ENCODE results near the gene KIF1B. TPM values are rescaled to one million over a fixed set of nuclear protein-coding genes. Genes with fewer than 3 reads are reported as not detected.
A peak's percentile ranks its signal among the peaks of the same experiment; 100 is the strongest.

Gene KIF1B
- total RNA-seq, 1 experiment from 2014 or later = 70.1 TPM

DNA sequence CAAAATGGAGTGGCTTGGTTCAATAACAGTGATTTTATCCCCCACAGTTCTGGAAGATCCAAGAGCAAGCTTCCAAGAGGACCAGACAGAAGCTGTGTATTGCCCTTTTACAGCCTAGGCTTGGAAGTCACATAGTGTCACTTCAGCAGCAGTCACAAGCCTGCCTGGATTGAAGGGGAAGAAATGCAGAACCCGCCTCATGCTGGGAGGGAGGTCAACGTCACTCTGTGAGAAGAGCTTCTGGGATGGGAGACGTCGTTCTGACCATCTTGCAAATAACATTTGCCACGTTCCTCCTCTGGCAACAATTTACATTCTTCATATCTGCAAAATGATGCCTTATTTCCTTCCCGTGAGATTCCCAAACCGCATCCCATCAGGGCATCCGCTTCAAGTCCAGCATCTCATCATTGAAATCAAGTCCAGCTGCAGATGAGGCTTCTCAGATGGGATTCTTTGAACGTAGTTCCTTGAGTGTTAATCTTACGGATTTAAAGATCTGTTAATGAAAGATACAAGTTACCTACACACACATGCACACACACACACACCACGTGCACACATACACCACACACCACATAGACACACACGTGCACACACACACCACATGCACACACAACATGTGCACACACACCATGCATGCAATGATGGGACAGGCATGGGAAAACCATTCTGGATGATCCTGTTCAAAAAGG, 23.9 kb upstream of the KIF1B start:
- Mint-ChIP-seq H3K4me1 (no peaks in the 10 kb centered on the region), H3K36me3 (peaks cover 3% of the 10 kb centered on the region; the same call in 1 of the 2 replicates), H3K27ac (no peak overlapping the region), H3K27me3 (ENCODE audit: low read depth) (no peaks in the 10 kb centered on the region), H3K4me3 (no peak overlapping the region), H3K9me3 (peaks cover 8% of the 10 kb centered on the region)
- ATAC-seq (no peak), DNase-seq (ENCODE audit: low spot score) (no peak)
- TF ChIP-seq CREM (CRISPR knock-in tag; IDR thresholded peaks at IDR 0.05) = no peak
- TF ChIP-seq TCF7 (CRISPR knock-in tag; IDR thresholded peaks at IDR 0.05; ENCODE audit: low read depth) = no peak
- TF ChIP-seq, protein P1, sequence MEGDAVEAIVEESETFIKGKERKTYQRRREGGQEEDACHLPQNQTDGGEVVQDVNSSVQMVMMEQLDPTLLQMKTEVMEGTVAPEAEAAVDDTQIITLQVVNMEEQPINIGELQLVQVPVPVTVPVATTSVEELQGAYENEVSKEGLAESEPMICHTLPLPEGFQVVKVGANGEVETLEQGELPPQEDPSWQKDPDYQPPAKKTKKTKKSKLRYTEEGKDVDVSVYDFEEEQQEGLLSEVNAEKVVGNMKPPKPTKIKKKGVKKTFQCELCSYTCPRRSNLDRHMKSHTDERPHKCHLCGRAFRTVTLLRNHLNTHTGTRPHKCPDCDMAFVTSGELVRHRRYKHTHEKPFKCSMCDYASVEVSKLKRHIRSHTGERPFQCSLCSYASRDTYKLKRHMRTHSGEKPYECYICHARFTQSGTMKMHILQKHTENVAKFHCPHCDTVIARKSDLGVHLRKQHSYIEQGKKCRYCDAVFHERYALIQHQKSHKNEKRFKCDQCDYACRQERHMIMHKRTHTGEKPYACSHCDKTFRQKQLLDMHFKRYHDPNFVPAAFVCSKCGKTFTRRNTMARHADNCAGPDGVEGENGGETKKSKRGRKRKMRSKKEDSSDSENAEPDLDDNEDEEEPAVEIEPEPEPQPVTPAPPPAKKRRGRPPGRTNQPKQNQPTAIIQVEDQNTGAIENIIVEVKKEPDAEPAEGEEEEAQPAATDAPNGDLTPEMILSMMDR (IDR thresholded peaks at IDR 0.05) = no peak
- ChIA-PET CTCF (interaction anchor here (1.3 kb wide), 1 partner anchor 23 kb away, joined by 7 read pairs; the partner anchor contains the start of gene KIF1B), POLR2A (no interaction called here)

DNA sequence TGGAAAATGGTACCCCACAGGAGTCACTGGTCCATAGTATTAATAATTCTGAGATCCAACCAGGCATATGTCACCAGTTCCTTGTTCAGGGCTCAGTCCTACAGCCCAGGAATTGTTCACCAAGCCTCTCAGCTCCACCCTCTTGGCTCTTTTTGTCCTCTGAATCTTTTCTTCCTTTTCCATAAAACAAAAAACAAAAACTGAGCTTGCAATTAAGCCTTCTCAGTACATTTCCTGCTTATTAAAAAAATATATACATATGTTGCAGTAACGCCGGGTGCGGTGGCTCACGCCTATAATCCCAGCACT, 23.4 kb upstream of the KIF1B start:
- ChIA-PET CTCF (interaction anchor here (1.3 kb wide), 1 partner anchor 23 kb away, joined by 7 read pairs; the partner anchor contains the start of gene KIF1B), POLR2A (no interaction called here)
- Mint-ChIP-seq H3K4me1 (no peaks in the 10 kb centered on the region), H3K36me3 (peaks cover 3% of the 10 kb centered on the region; the same call in 1 of the 2 replicates), H3K27ac (no peak overlapping the region), H3K9me3 (peaks cover 8% of the 10 kb centered on the region), H3K4me3 (no peak overlapping the region), H3K27me3 (ENCODE audit: low read depth) (no peaks in the 10 kb centered on the region)
- TF ChIP-seq NR2C2 (CRISPR knock-in tag; IDR thresholded peaks at IDR 0.05) (no peak), HMGA2 (CRISPR knock-in tag; IDR thresholded peaks at IDR 0.05) (0 out of 2 replicates have a peak, but pooled peaks have one; percentile 4)
- DNase-seq (ENCODE audit: low spot score) (no peak), ATAC-seq (no peak)

DNA sequence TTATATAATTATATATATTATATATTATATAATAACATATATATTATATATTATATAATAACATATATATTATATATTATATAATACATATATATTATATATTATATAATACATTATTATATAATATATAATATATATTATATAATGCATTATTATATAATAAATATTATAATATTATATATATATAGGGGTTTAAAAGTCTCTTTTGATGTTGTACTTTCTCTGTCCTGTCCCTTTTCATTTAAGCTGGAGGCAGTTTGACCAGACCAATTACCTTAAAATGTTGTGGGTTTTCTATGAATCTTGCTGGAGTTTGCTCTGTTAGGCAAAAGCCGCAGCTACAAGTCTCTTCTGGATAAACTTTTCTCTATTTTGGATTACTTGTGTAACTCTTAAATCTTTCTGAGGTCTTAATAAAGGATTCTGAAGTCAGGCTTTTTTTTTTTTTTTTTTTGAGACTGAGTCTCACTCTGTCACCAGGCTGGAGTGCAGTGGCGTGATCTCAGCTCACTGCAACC, 22.2 kb upstream of the KIF1B start:
- peaks cover 3% of the 10 kb centered on the region; the same call in 1 of the 2 replicates for H3K36me3 Mint-ChIP-seq
- ATAC-seq = no peak
- H3K27ac Mint-ChIP-seq = no peak overlapping the region
- H3K27me3 Mint-ChIP-seq (ENCODE audit: low read depth) = no peaks in the 10 kb centered on the region
- DNase-seq (ENCODE audit: low spot score) = no peak
- H3K4me1 Mint-ChIP-seq = no peaks in the 10 kb centered on the region
- peaks cover 8% of the 10 kb centered on the region for H3K9me3 Mint-ChIP-seq
- TF ChIP-seq SP1 (CRISPR knock-in tag; conservative IDR thresholded peaks at IDR 0.05) (no peak), HMGA2 (CRISPR knock-in tag; IDR thresholded peaks at IDR 0.05) (peak; percentile 69; the same call in 1 of the 2 replicates), MXD4 (CRISPR knock-in tag; IDR thresholded peaks at IDR 0.05; ENCODE audit: borderline replicate concordance) (no peak), TP53 (CRISPR knock-in tag; IDR thresholded peaks at IDR 0.05) (no peak)
- TF ChIP-seq, protein P2, sequence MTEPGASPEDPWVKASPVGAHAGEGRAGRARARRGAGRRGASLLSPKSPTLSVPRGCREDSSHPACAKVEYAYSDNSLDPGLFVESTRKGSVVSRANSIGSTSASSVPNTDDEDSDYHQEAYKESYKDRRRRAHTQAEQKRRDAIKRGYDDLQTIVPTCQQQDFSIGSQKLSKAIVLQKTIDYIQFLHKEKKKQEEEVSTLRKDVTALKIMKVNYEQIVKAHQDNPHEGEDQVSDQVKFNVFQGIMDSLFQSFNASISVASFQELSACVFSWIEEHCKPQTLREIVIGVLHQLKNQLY (CRISPR knock-in tag; IDR thresholded peaks at IDR 0.05) = no peak
- TF ChIP-seq, protein P3, sequence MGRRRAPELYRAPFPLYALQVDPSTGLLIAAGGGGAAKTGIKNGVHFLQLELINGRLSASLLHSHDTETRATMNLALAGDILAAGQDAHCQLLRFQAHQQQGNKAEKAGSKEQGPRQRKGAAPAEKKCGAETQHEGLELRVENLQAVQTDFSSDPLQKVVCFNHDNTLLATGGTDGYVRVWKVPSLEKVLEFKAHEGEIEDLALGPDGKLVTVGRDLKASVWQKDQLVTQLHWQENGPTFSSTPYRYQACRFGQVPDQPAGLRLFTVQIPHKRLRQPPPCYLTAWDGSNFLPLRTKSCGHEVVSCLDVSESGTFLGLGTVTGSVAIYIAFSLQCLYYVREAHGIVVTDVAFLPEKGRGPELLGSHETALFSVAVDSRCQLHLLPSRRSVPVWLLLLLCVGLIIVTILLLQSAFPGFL (CRISPR knock-in tag; IDR thresholded peaks at IDR 0.05; ENCODE audit: borderline replicate concordance) = no peak
- POLR2A ChIA-PET = no interaction called here
- no peak overlapping the region for H3K4me3 Mint-ChIP-seq
- CTCF ChIA-PET = no interaction called here

DNA sequence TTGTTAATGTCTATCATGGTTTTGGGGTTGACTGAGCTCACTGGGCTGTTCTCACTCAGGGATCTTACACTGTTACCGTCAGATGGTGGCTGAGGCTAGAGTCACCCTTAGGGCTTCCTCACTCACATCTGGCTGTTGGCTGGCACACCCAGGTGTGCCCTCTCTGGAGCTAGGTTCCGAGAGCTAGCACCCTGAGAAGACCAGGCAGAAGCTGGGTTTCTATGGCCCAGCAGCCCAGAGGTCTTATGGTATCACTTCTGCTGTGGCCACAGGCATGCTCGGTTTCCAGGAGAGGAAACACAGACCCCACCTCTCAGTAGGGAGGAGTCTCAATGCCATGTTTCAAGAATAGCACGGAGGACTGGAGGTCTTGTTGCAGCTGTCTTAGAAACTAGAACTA, 20.7 kb upstream of the KIF1B start:
- Mint-ChIP-seq H3K27me3 (ENCODE audit: low read depth) (no peaks in the 10 kb centered on the region), H3K4me1 (peaks cover 2% of the 10 kb centered on the region; the same call in 1 of the 2 replicates), H3K9me3 (peaks cover 8% of the 10 kb centered on the region), H3K4me3 (no peak overlapping the region), H3K36me3 (peaks cover 3% of the 10 kb centered on the region; the same call in 1 of the 2 replicates), H3K27ac (no peak overlapping the region)
- ATAC-seq = no peak
- POLR2A ChIA-PET = no interaction called here
- TF ChIP-seq FOXK1 (CRISPR knock-in tag; IDR thresholded peaks at IDR 0.05) = no peak
- TF ChIP-seq, protein P4, sequence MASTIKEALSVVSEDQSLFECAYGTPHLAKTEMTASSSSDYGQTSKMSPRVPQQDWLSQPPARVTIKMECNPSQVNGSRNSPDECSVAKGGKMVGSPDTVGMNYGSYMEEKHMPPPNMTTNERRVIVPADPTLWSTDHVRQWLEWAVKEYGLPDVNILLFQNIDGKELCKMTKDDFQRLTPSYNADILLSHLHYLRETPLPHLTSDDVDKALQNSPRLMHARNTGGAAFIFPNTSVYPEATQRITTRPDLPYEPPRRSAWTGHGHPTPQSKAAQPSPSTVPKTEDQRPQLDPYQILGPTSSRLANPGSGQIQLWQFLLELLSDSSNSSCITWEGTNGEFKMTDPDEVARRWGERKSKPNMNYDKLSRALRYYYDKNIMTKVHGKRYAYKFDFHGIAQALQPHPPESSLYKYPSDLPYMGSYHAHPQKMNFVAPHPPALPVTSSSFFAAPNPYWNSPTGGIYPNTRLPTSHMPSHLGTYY (CRISPR knock-in tag; IDR thresholded peaks at IDR 0.05) = no peak
- TF ChIP-seq, protein P5, sequence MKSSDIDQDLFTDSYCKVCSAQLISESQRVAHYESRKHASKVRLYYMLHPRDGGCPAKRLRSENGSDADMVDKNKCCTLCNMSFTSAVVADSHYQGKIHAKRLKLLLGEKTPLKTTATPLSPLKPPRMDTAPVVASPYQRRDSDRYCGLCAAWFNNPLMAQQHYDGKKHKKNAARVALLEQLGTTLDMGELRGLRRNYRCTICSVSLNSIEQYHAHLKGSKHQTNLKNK (CRISPR knock-in tag; IDR thresholded peaks at IDR 0.05) = no peak
- TF ChIP-seq ESRRA (CRISPR knock-in tag; IDR thresholded peaks at IDR 0.05; ENCODE audit: borderline replicate concordance) = no peak
- TF ChIP-seq, protein P6, sequence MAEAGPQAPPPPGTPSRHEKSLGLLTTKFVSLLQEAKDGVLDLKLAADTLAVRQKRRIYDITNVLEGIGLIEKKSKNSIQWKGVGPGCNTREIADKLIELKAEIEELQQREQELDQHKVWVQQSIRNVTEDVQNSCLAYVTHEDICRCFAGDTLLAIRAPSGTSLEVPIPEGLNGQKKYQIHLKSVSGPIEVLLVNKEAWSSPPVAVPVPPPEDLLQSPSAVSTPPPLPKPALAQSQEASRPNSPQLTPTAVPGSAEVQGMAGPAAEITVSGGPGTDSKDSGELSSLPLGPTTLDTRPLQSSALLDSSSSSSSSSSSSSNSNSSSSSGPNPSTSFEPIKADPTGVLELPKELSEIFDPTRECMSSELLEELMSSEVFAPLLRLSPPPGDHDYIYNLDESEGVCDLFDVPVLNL (CRISPR knock-in tag; IDR thresholded peaks at IDR 0.05; ENCODE audit: borderline replicate concordance, low read depth) = no peak
- no peak for TF ChIP-seq SMAD3 (CRISPR knock-in tag; IDR thresholded peaks at IDR 0.05; ENCODE audit: borderline replicate concordance)
- TF ChIP-seq KAT7 (CRISPR knock-in tag; IDR thresholded peaks at IDR 0.05; ENCODE audit: borderline replicate concordance) = no peak
- no peak for TF ChIP-seq CREM (CRISPR knock-in tag; IDR thresholded peaks at IDR 0.05)
- TF ChIP-seq SMAD4 (CRISPR knock-in tag; IDR thresholded peaks at IDR 0.05) = no peak
- CTCF ChIA-PET = no interaction called here
- no peak for DNase-seq (ENCODE audit: low spot score)
